Erythroblast (primary cell): ENCODE data around the gene ZNF362.
"Not testable (repeated sequence)": the region's sequence is repeated elsewhere in the genome, so short reads cannot be mapped to it uniquely, and the experiment has no call there.

ENCODE experiments used
- DNase-seq, 2 experiments: peaks; one replicate each; lab custom pipeline; 2025; lab: John Stamatoyannopoulos, UW
- GATA1 ChIP-seq: IDR thresholded peaks from 2 replicates; pipeline ENCODE4 v1.6.1; 2011; ENCODE audit warnings: low read depth, mild to moderate bottlenecking, control low read depth, low read length, moderate library complexity
- POLR2A ChIP-seq: IDR thresholded peaks from 2 replicates; pipeline ENCODE4 v1.6.1; 2011; ENCODE audit warnings: mild to moderate bottlenecking, low read length

The ZNF362 gene

GRCh38 chr1:33236498-33236897 is 19.8 kb upstream of the ZNF362 start:
- TF ChIP-seq POLR2A: no peak
- no peak for TF ChIP-seq GATA1
- DNase-seq: no peak

- DNase-seq: no peak
Measured at GRCh38 chr1:33237579-33237978, 18.7 kb upstream of the ZNF362 start.

GRCh38 chr1:33238194-33238724 is 18.0 kb upstream of the ZNF362 start:
- DNase-seq: peak; percentile 6 to 18

More at GRCh38 chr1:33237579-33237978, 18.7 kb upstream of the ZNF362 start:
- TF ChIP-seq GATA1 (no peak), POLR2A (no peak)

- DNase-seq: not testable (repeated sequence)
Measured at GRCh38 chr1:33239410-33239809, 16.9 kb upstream of the ZNF362 start.

- no peak for DNase-seq
- TF ChIP-seq POLR2A: no peak
- no peak for TF ChIP-seq GATA1
Measured at GRCh38 chr1:33241866-33242265, 14.4 kb upstream of the ZNF362 start.

- TF ChIP-seq POLR2A: no peak
- TF ChIP-seq GATA1: no peak
- no peak for DNase-seq
Measured at GRCh38 chr1:33242652-33243051, 13.6 kb upstream of the ZNF362 start.

GRCh38 chr1:33244143-33244808 is 12.0 kb upstream of the ZNF362 start:
- TF ChIP-seq GATA1: no peak
- no peak for TF ChIP-seq POLR2A
- no peak for DNase-seq

GRCh38 chr1:33244809-33245186 is 11.5 kb upstream of the ZNF362 start:
- no peak for DNase-seq

GRCh38 chr1:33246171-33246570 is 10.1 kb upstream of the ZNF362 start:
- DNase-seq: no peak

More at GRCh38 chr1:33244809-33245186, 11.5 kb upstream of the ZNF362 start:
- no peak for TF ChIP-seq GATA1
- no peak for TF ChIP-seq POLR2A

GRCh38 chr1:33247545-33247944 is 8.7 kb upstream of the ZNF362 start:
- no peak for TF ChIP-seq GATA1
- TF ChIP-seq POLR2A: no peak
- DNase-seq: no peak

More at GRCh38 chr1:33246171-33246570, 10.1 kb upstream of the ZNF362 start:
- TF ChIP-seq GATA1 (no peak), POLR2A (no peak)

- TF ChIP-seq GATA1: no peak
- no peak for TF ChIP-seq POLR2A
Measured at GRCh38 chr1:33248244-33248643, 8.0 kb upstream of the ZNF362 start.

GRCh38 chr1:33249422-33249821 is 6.9 kb upstream of the ZNF362 start:
- DNase-seq: no peak
- TF ChIP-seq GATA1 (no peak), POLR2A (no peak)

More at GRCh38 chr1:33248244-33248643, 8.0 kb upstream of the ZNF362 start:
- DNase-seq: peak in 1 of 2 experiments; percentile 37

- no peak for DNase-seq
- no peak for TF ChIP-seq GATA1
- no peak for TF ChIP-seq POLR2A
Measured at GRCh38 chr1:33250217-33250616, 6.1 kb upstream of the ZNF362 start.

- DNase-seq: no peak
- TF ChIP-seq POLR2A (no peak), GATA1 (no peak)
Measured at GRCh38 chr1:33250724-33251123, 5.6 kb upstream of the ZNF362 start.

GRCh38 chr1:33254491-33254890 is 1.8 kb upstream of the ZNF362 start:
- no peak for DNase-seq
- TF ChIP-seq POLR2A (no peak), GATA1 (no peak)
